NCI-H345 (cell line): ENCODE results near the gene PEMT.

Source experiments
- DNase-seq: peaks from one replicate; lab custom pipeline; 2025; lab: John Stamatoyannopoulos, UW

PEMT gene

DNA sequence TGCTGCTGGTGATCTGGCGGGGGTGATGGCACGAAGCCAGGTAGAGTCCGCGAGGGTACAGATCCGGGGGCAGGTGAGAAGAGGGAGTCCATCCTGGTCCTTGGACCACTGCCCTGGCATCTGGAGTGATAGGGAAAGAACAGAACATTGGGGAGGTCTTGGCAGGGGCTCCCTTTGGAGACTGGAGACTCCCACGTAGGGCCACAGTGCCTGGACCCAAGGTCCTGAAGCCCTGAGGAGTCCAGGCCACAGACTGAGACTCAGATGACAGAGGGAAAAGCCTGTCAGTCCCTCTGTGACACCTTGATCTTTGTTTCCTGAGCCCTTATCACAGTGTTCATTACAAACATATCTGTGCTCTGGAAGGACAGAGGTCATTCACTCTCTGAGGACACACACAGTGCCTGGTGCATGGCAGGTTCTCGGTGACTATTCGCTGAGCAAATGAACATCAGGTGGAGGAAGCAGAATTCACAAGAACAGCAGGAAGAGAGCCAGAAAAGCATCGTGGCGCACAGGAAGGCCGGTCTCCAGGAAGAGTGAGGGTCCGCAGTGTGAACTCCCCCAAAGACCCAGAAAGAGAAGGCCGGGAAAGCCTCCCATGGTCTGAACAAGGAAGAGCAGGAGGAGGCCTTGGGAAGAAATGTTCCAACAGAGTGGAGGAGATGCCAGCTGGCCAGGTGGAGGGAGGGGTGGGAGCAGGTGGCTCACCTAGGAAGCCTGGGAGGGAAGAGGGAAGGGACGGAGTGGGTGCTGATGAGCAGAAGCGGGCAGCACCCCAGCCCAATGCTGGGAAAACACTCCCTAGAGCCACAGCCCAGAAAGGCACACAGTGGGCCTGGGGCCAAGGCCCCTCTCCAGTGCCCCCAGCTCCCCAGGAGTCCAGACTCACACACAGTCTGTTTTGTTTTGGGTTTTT, 20.5 kb downstream of the PEMT start:
- DNase-seq = no peak

DNA sequence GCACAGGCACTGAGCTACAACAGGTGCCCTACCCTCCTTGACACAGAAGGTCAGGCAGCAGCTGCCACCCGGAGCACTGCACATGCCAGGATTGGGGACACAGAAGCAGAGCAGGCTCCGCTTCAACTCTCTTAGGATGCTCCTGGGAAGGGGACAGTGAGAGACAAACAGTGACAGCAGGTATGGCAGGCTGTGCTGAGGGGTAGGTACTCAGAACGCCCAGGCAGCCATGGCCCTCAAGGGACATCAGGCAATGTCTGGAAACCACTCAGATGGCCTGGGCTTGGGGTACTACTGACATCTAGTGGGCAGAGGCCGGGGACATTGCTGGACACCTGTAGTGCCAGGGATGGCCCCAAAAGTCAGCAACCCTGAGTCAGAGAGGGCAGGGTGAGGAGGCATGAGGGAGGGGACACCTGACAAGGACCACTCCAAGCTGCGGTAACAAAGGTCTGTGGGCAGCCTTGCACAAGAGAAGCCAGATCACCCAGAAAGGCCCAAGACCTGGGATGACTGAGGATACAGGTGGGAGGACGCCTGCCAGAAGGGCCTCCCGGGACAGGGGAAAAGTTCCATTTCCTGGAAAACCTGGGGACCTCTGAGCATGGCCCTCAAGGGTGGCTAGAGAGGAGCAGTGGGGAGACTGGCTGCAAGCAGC, 21.2 kb downstream of the PEMT start:
- DNase-seq = peak; percentile 13

DNA sequence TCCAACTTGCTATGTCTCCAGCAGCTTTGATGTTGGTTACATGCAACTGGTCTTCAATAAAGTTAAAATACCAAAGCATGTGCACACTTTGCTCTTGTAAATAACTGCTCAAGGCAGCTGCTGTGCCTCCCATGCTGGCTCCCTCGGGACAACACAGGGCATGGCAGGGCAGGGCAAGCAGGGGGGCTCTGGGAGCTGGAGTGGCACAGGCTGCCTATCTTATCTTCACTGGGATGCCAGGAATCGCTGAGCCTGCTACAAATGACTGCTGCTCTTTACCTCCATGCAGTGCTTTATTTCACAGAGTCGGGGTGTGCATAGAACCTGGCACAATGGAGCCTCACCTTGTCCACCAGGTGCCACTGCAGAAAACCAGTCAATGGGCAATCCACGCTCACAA, 21.8 kb downstream of the PEMT start:
- no peak for DNase-seq

DNA sequence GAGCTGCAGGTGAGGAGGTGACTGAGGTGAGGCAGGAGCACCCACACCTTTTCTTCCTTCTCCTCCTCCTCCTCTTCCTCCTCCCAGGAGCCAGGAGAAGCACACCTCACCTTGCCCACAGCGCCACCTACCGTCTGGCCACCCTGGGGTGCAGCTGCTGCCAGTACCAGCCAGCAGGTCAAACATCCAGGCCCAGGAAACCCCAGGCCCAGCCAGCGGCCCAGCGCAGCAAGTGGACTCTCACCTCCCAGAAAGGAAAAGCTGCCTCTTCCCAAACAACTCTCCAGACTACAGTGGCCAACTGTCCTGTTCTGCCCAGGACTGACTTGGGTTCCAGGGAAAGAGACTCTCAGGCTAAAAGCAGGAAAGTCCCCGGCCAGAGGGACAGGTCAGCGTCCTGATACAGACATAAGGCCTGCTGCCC, 22.7 kb downstream of the PEMT start:
- peak; percentile 16 for DNase-seq

DNA sequence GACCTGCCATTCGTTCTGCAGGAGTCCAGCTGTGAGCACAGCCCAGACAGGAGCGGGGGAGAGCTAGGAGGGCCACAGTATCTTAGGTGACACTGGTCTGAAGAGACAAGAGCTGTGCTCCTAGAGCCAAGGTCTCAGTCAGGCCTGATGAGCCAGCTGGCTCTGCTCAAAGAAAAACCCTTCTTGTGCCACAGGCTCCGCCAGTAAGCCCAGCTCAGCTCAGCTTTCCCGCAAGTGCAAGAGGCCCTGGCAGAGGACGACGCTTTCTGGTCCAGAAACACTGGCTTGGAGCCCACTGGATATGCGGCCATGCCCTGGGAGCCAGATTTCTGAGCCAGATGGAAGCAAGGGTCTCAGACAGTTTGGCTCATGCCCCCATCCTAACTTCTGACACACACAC, 23.9 kb downstream of the PEMT start:
- DNase-seq = no peak

DNA sequence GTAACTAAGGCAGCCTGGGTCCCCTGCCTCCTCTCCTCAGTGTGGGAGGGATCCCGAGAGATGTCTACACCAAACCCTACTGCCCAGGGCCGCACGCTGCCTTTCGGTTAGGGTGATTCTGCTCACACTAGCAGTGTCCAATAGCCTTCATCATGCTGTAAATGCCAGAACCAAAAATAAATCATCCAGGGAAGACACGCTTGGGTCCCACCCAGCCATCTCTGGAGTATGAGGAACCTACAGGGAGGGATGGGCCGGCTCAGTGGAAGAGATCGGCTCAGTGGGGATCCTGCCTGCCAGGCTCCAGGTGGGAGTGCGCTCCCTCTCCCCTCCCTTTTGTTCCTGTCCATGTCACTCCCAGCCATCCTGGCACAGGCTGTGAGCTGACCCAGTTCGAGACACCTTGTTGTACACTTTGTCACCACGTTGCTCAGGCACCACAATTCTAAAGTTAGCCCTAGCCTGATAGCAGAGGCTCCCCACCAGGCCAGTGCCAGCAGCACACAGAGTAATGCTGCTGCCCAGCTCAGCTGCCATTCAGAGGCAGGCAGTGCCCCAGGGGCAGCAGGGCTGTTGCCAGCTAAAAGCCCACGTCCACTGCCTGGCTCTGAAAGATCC, 24.5 kb downstream of the PEMT start:
- no peak for DNase-seq

DNA sequence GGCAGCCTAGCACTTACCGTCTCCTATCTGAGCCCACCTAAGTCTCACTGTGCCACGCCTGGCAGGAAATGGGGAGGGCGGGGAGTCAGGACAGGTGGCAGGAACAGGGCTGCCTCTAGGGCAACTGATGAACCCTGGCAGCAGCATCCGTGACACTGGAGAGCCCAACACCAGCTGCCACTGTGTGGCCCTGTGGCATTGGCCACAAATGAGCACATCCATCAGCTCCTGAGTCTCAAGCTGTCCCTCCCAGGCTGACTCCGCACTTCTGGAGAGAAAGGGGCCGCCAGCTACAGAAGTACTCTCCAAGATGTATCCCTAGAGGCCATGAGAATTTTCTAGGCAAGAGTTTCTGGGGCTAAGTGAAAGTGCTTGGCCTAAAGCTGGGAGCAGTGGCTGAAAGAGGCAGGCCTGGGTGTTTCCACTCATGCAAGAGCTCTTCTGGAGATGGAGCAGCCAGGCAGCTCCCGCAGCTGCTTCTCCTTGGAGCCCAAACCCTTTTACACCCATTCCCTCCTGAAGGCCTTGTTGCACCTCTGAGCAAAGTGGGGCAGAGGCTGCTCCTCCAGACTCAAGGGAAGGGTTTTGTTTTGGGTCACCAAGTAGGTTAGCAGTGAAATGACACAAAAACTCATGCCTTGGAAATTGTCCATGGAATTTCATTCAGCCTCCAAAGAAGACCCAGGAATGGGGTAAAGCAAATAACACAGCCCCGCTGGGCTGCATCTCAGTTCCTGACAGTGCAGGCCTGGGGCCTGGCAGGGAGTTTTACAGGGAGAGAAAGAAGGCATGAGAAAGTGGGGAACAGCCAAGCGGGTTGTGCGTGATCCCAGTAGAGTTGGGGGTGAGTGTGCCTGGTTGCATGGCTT, 25.8 kb downstream of the PEMT start:
- DNase-seq = no peak

DNA sequence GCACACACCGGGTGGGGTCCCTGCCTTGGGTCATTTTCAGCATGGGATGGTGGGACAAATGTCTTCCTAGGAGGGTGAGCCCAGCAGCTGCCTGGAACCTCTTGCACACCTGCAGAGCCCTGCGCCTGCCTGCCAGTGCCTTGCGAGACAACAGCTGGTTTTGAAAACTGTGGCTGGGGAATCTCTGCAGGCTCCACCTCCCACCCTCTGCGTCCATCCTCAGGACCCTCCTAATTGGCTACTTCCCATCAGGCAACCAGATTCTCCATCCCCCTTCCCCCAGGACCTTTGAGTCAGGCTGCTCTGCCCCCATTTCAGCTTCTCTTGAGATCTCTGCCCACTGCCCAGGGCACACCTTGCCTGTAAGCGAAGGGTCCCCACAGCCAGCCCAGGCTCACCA, 26.6 kb downstream of the PEMT start:
- no peak for DNase-seq

DNA sequence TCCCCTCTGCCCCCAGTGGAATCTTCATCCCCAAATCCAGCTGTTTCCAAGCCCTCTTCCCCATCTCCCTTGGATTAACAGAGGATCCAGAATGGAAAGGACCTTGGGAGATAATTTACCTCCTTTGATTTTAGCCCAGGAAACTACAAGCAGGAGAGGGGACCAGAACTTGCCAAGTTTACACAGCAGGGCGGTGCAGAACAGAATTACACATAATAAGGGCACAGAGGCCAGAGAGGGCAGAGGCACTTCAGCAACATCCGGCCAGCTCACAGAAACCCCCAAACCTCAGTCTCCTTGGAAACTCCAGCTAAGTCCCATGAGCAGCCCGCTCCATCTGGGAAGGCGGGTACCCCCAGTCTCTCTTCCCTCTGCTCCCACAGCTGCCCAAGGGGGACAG, 27.2 kb downstream of the PEMT start:
- DNase-seq = no peak

DNA sequence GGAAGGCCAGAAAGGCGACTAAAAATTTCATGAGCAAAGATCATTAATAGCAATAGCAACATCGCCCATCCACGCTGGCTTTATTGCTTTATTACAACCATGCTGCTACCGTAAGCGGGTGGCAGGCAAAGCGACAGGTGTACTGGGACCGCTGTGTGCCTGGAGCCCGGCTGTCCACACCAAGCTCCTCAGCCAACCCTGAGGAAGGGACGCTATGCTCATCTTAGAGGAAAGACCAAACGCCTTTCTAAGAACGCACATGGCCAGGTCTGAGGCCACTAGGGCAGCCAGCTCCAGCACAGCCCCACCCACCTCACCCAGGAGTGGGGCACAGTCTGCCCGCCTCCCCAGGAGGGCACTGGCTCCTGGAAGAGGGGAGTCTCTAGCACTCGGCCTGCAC, 28.0 kb downstream of the PEMT start:
- no peak for DNase-seq

DNA sequence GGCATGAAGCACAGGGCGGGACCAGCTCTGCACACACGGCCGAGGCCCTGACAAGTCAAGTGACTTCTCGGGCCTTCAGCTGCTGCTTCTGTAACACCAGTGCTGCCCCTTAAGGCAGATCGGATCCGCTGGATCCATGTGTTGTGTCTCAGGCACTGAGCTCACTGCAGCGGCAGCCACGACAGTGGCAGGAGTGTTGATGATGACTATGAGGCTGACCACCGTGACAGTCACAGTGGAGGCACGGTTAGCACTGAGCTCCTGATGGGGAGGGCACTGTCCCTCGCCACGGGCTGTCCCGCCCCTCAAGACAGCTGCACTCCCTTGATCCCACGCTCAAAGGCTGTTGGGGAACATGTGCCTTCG, 29.4 kb downstream of the PEMT start:
- DNase-seq = no peak

DNA sequence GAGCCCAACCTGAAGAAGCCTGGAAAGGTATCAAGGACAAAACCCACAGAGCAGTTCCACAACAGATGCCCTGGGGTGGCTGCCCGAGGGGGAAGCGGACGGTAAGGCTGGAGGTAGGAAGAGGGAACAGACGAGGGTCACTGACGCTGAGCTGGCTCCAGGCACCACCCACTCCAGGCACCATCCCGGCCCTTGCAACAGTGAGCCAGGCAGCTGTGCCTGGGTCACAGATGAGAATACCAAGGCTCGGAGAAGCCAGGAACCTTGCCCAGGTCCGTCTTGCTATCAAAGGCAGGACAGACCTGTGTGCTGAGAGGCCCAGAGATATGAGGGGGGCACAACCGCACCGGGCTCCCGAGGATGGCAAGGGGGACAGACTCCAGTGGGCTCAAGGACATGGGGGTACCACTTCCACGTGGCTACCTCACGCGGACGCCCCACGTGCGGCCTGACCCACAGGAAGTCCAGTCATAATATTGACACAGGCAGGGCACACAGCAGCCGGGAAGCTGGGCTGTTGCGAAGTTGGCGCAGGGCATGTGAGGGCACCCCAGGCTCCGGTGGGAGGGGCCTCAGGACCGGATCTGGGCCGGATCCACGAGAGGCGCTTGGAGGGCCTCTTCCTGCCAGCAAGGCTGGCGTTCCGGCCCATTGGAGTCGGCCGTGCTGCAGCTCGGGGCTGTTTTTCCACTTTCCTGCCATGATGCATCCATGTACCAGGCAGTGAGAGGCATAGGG, 29.9 kb downstream of the PEMT start:
- no peak for DNase-seq

DNA sequence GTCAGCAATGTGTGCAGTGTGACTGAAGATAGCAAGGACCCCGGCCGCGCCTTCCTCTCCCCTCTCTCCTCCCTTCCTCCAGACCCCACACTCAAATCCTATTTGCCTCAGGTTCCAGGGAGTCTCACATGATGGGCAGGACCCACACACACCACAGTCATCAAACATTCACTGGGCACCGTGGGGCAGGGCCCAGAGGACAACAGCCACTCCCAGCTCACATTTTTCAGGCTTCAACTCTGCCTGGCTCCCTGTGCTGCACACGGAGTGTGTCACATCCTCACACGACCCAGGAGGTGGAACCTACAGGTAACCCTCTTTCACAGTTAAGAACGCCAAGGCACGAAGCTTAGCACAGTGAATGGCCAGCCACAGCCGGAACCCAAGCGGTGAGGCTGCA, 30.5 kb downstream of the PEMT start:
- DNase-seq = no peak

DNA sequence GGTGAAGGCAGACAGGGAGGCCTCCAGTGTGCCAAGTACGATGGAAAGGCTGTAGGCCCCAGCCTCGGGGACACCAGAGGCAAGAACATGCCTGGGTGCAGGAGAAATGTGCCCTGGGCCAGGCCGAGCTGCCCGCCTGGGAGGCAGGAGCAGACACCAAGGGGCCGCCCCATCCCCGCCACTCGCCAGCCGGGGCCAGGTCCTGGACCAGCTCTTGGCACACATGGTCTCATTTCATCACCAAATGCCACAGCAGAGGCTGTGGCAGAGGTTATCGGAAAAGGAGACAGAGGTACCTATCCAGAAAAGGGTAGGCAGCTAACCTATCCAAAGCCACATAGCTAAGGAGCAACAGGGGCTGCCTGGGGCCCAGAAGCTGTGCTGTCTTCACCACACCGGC, 31.3 kb downstream of the PEMT start:
- no peak for DNase-seq

DNA sequence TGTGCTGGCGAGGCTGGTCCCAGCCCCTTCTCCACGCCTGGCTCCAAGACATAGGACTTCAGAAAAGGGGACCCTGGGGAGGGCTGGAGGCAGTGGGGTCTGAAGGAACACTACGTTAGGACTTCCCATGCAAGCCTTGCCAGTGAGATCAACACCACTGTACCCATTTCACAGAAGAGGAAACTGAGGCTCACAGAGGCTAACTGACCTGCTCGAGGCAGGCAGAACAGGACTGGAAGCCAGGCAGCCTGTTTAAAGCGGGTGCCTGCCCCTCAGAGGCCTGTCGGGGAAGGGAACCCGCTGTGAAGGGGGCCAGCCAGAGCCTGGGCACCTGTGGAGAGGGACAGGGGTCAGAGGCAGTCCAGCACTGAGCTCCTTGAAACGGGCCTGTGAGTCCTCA, 32.3 kb downstream of the PEMT start:
- no peak for DNase-seq

DNA sequence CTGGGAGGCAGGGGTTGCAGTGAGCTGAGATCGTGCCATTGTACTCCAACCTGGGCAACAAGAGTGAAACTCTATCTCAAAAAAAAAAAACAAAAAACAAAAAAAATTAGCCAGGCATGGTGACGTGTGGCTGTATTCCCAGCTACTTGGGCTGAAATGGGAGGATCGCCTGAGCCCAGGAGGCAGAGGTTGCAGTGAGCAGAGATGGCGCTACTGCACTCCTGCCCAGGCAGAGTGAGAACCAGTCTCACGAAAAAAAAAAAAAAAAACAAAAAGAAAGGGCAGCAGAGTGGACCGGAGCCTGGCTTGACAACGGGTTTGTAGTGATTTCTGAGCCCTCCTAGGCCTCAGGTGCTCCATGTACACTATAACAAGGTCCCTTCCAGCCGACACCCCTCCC, 33.1 kb downstream of the PEMT start:
- DNase-seq = no peak

DNA sequence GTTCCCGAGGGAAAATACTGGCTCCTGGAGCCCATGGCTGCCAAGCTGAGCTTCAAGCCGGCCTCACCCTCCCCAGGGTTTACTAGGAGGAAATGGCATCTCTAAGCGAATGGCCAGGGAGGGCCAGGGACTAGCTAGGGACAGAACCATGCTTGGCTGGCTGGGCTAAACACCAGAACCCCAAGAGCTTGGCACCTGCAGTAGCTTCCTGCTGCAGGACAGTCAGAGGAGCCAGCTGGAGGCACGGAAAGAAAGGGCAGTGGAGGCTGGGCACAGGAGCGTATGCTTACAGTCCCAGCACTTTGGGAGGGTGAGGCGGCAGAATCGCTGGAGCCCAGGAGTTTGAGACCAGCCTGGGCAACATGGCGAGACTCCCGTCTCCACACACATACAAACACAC, 33.7 kb downstream of the PEMT start:
- no peak for DNase-seq

DNA sequence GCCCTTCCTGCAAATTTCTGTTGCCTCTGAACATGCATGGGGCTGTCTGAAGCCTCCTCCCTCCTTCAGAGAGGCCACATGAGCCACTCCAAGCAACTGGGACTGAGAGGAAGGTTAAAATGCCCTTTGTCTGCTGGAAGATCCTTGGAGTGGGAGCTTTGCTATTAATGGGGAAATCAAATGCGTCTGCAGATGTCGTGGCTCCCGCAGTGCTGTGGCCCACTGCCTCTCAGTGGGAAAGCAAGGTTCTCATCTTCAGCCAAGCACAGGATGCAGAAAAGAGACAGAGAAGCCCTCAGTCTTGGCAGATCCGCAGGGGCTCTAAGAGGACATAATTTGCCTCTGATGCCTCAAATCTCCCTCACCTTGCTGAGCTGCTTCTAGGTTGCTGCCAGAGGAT, 34.8 kb downstream of the PEMT start:
- no peak for DNase-seq

DNA sequence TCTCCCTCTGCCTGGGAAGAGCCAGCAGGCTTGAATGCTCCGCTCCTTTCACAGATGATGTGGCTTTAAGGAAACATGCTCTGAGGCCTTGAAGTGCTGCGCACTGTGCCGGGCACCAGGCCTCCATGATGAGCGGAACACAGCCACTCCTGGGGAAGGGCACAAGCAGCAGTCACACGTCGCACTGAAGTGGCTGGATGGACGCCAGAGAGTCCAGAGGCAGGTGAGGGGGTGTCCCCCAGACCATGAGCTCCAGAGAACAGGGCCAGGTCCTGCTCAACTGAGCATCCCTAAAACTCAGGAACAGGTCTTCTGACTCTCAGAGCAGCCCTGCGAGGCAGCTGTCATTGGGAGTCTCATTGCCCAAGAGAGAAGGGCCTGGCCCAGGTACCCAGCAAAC, 35.6 kb downstream of the PEMT start:
- DNase-seq = no peak

DNA sequence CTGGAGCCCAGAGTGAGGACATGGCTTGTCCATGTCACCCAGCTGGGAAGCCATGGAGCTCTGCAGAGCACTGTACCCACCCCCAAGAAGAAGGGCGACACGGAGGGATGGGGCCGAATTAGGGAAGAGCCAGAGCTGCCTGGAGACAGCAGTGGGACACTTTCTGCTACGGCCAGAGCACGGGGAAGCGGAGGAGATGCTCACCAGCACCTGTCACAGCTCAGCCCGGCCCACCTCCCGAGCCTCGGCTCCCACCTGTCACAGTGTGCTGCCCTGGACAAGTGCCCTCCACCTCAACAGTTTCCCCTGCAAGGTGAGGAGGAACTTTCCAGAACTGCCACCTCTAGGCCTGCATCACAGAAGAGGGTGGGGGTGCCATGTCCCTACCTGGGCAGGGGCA, 36.4 kb downstream of the PEMT start:
- no peak for DNase-seq

DNA sequence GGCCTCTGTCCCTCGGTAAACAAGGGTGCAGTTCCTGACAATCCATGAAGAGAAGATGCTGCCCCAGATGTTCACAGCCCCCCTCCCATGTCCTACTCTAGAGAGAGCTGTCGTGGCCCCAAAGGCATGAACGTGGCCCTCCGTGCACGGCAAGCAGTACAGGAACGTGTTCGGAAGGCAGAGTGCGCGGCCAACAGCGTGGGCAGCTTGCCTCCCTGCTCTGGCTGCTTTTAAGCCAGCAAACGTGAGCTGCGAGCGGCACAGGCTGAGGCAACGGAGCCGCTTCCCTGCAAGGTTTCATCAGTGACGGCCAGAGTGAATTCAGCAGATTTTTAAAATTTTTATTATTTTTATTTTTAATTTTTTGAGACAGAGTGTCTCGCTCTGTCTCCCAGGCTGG, 37.2 kb downstream of the PEMT start:
- no peak for DNase-seq
